HEK293 (cell line): ENCODE measurements around the gene SLIT1.

Experiments
- CTCF ChIA-PET: fragments of 350-600 bp; formaldehyde crosslinking; extraction: SDS; loops from one replicate; lab custom pipeline; 2021; ENCODE audit warnings: antibody characterized with exemption; lab: Yijun Ruan, JAX
- POLR2A ChIA-PET: fragments of 300-600 bp; formaldehyde crosslinking; extraction: SDS; loops from one replicate; lab custom pipeline; 2020; ENCODE audit warnings: antibody characterized with exemption, inconsistent platforms; lab: Yijun Ruan, JAX
- H3K27ac ChIP-seq: fragments of 200-500 bp; sonication (Bioruptor generic); 2 replicates; pipeline ENCODE4 v1.5.1; 2014; ENCODE audit warnings: low read depth, low read length, control low read depth, inconsistent platforms; ENCODE audit errors: extremely low read depth
- H3K36me3 ChIP-seq, 2 experiments: fragments of 200-500 bp in 1 of 2; sonication (Bioruptor generic) in 1 of 2; 1 replicate in 1 of 2; 2 replicates in 1 of 2; pipeline ENCODE4 v1.5.1; 2014 to 2017; ENCODE audit warnings: inconsistent platforms in 2 of 2, low read length in 2 of 2; ENCODE audit not compliant: control insufficient read depth in 2 of 2, insufficient read depth in 1 of 2
- H3K4me1 ChIP-seq: fragments of 200-500 bp; sonication (Bioruptor generic); 2 replicates; pipeline ENCODE4 v1.5.1; 2014; ENCODE audit warnings: mild to moderate bottlenecking, low read length, inconsistent platforms; ENCODE audit not compliant: control insufficient read depth, insufficient read depth
- H3K4me3 ChIP-seq: 2 replicates; pipeline ENCODE4 v1.5.1; 2011; ENCODE audit warnings: low read depth, mild to moderate bottlenecking, control low read depth, low read length, moderate library complexity
- H3K9me3 ChIP-seq: fragments of 200-500 bp; sonication (Bioruptor generic); 2 replicates; pipeline ENCODE4 v1.5.1; 2014; ENCODE audit warnings: low read depth, low read length, inconsistent platforms; ENCODE audit not compliant: control insufficient read depth, insufficient read depth
- EGR2 ChIP-seq: fragments of 450-650 bp; formaldehyde crosslinking; IDR thresholded peaks from 2 replicates; pipeline ENCODE4 v1.5.1; 2016; ENCODE audit warnings: low read depth, missing biosample characterization, missing genetic modification characterization
- GLIS2 ChIP-seq: fragments of 450-650 bp; formaldehyde crosslinking; IDR thresholded peaks from 2 replicates; pipeline ENCODE4 v1.5.1; 2016; ENCODE audit warnings: missing biosample characterization, missing genetic modification characterization
- HOXA7 ChIP-seq: sonication (generic); formaldehyde crosslinking; IDR thresholded peaks from 2 replicates; pipeline ENCODE4 v1.8.1; 2022; ENCODE audit warnings: missing genetic modification reagents, borderline replicate concordance
- KLF1 ChIP-seq: fragments of 450-650 bp; formaldehyde crosslinking; IDR thresholded peaks from 2 replicates; pipeline ENCODE4 v1.5.1; 2016; ENCODE audit warnings: missing biosample characterization, missing genetic modification characterization
- PRDM1 ChIP-seq: fragments of 450-650 bp; formaldehyde crosslinking; IDR thresholded peaks from 2 replicates; pipeline ENCODE4; 2016; ENCODE audit warnings: missing biosample characterization, missing genetic modification characterization
- ZFHX2 ChIP-seq: fragments of 450-650 bp; formaldehyde crosslinking; conservative IDR thresholded peaks from 2 replicates; pipeline ENCODE4 v1.5.1; 2016; ENCODE audit warnings: missing biosample characterization, missing genetic modification characterization
- ZIC2 ChIP-seq: fragments of 450-650 bp; formaldehyde crosslinking; IDR thresholded peaks from 2 replicates; pipeline ENCODE4 v1.5.1; 2016; ENCODE audit warnings: missing biosample characterization, missing genetic modification characterization
- ZNF146 ChIP-seq: fragments of 450-650 bp; formaldehyde crosslinking; IDR thresholded peaks from 2 replicates; pipeline ENCODE4 v1.5.1; 2016; ENCODE audit warnings: missing biosample characterization, missing genetic modification characterization
- ZNF2 ChIP-seq: fragments of 450-650 bp; formaldehyde crosslinking; IDR thresholded peaks from 2 replicates; pipeline ENCODE4 v1.5.1; 2016; ENCODE audit warnings: missing biosample characterization, missing genetic modification characterization
- ZNF24 ChIP-seq: fragments of 450-650 bp; formaldehyde crosslinking; IDR thresholded peaks from 2 replicates; pipeline ENCODE4 v1.5.1; 2016; ENCODE audit warnings: missing biosample characterization, missing genetic modification characterization
- ZNF335 ChIP-seq: fragments of 450-650 bp; formaldehyde crosslinking; conservative IDR thresholded peaks from 2 replicates; pipeline ENCODE4 v1.5.1; 2016; ENCODE audit warnings: missing biosample characterization, missing genetic modification characterization
- ZNF561 ChIP-seq: fragments of 450-650 bp; IDR thresholded peaks from 2 replicates; pipeline ENCODE4 v1.5.1; 2018; ENCODE audit warnings: missing biosample characterization, missing genetic modification characterization, borderline replicate concordance
- ZNF660 ChIP-seq: fragments of 450-650 bp; IDR thresholded peaks from 2 replicates; pipeline ENCODE4 v1.5.1; 2018; ENCODE audit warnings: missing biosample characterization, mild to moderate bottlenecking, missing genetic modification characterization
- ZNF677 ChIP-seq: fragments of 450-650 bp; IDR thresholded peaks from 2 replicates; pipeline ENCODE4 v1.5.0; 2018; ENCODE audit warnings: missing biosample characterization, mild to moderate bottlenecking, missing genetic modification characterization, moderate library complexity
- ZNF701 ChIP-seq: fragments of 450-650 bp; formaldehyde crosslinking; IDR thresholded peaks from 2 replicates; pipeline ENCODE4 v1.5.1; 2016; ENCODE audit warnings: missing biosample characterization, missing genetic modification characterization
- ZNF830 ChIP-seq: fragments of 450-650 bp; IDR thresholded peaks from 2 replicates; pipeline ENCODE4 v1.5.0; 2018; ENCODE audit warnings: missing biosample characterization, missing genetic modification characterization, low read depth, mild to moderate bottlenecking, moderate library complexity
- ZSCAN23 ChIP-seq: fragments of 450-650 bp; formaldehyde crosslinking; IDR thresholded peaks from 2 replicates; pipeline ENCODE4 v1.5.1; 2016; ENCODE audit warnings: missing biosample characterization, missing genetic modification characterization
- TF ChIP-seq, protein P1 (sequence below): fragments of 450-650 bp; formaldehyde crosslinking; IDR thresholded peaks from 2 replicates; pipeline ENCODE4 v1.5.1; 2017; ENCODE audit warnings: missing biosample characterization, missing genetic modification characterization
- TF ChIP-seq, protein P2 (sequence below): fragments of 450-650 bp; formaldehyde crosslinking; IDR thresholded peaks from 2 replicates; pipeline ENCODE4 v1.5.1; 2017; ENCODE audit warnings: missing biosample characterization, mild to moderate bottlenecking, missing genetic modification characterization, moderate library complexity
- TF ChIP-seq, protein P3 (sequence below): fragments of 450-650 bp; formaldehyde crosslinking; IDR thresholded peaks from 2 replicates; pipeline ENCODE4 v1.5.1; 2016; ENCODE audit warnings: missing biosample characterization, missing genetic modification characterization
- TF ChIP-seq, protein P4 (sequence below): fragments of 450-650 bp; formaldehyde crosslinking; IDR thresholded peaks from 2 replicates; pipeline ENCODE4 v1.5.1; 2016; ENCODE audit warnings: missing biosample characterization, missing genetic modification characterization
- TF ChIP-seq, protein P5 (sequence below): IDR thresholded peaks from 2 replicates; pipeline ENCODE4 v1.6.1; 2011; ENCODE audit warnings: mild to moderate bottlenecking, low read depth, low read length, borderline replicate concordance
- TF ChIP-seq, protein P6 (sequence below): fragments of 450-650 bp; formaldehyde crosslinking; IDR thresholded peaks from 2 replicates; pipeline ENCODE4 v1.5.1; 2017; ENCODE audit warnings: missing biosample characterization, missing genetic modification characterization

Gene SLIT1

DNA sequence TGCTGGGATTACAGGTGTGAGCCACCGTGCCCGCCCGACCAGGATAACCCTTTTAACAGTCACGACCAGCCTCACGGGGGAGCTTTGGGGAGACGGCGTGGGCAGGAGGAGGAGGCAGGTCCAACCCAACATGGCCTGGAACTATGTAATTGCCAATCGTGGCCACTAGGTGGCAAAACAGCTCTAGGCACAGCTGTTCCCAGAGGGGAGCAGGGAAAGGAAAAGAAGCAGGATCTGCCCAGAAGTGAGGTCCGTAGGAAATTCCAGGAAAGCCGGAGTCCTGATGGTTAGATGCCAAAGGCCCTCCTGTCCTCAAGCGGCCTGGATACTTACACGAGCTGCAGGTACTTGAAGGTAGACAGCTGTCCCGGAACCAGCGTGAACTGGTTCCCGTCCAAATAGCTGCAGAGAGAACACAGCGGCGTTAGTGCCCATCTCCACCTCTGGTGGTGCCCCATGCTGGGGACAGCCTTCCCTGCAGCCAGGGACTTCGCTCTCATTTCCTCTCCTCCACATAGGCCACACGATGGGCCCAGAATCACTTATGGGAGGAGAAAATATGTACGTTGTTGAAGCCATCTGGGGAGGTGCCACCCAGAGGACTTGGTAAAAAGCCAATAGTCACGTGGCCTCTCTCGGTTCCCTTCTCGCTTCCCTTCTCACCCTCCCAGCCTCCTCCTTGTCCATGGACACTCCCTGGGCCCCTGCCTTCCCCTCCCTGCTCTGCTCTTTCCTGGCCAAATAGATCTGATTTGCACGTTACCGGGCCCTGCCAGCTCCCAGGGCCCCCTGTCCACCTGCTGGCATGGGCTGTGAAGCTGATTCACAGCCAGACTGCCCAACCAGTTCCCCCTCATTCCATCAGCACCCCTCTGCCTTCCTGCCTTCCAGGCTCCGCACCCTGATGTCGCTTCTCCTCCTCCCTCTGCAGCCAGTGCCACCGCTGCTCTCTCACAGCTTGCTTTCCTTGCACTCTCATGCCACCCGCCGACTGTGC is 148.1 kb downstream of the SLIT1 start (continued):
- TF ChIP-seq ZNF24 (no peak), GLIS2 (tag by site-specific recombination) (peak; percentile 58; the same call in 1 of the 2 replicates), ZNF677 (no peak), ZNF701 (no peak), ZNF335 (tag by site-specific recombination) (peak; percentile 74; the same call in 1 of the 2 replicates), EGR2 (tag by site-specific recombination) (peak; percentile 71), ZSCAN23 (no peak), HOXA7 (no peak), PRDM1 (peak; percentile 41; the same call in 1 of the 2 replicates), ZNF830 (tag by site-specific recombination) (no peak), ZNF561 (peak; percentile 36; the same call in 1 of the 2 replicates)
- TF ChIP-seq, protein P1, sequence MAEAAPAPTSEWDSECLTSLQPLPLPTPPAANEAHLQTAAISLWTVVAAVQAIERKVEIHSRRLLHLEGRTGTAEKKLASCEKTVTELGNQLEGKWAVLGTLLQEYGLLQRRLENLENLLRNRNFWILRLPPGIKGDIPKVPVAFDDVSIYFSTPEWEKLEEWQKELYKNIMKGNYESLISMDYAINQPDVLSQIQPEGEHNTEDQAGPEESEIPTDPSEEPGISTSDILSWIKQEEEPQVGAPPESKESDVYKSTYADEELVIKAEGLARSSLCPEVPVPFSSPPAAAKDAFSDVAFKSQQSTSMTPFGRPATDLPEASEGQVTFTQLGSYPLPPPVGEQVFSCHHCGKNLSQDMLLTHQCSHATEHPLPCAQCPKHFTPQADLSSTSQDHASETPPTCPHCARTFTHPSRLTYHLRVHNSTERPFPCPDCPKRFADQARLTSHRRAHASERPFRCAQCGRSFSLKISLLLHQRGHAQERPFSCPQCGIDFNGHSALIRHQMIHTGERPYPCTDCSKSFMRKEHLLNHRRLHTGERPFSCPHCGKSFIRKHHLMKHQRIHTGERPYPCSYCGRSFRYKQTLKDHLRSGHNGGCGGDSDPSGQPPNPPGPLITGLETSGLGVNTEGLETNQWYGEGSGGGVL (tag by site-specific recombination): peak; percentile 34
- TF ChIP-seq, protein P2, sequence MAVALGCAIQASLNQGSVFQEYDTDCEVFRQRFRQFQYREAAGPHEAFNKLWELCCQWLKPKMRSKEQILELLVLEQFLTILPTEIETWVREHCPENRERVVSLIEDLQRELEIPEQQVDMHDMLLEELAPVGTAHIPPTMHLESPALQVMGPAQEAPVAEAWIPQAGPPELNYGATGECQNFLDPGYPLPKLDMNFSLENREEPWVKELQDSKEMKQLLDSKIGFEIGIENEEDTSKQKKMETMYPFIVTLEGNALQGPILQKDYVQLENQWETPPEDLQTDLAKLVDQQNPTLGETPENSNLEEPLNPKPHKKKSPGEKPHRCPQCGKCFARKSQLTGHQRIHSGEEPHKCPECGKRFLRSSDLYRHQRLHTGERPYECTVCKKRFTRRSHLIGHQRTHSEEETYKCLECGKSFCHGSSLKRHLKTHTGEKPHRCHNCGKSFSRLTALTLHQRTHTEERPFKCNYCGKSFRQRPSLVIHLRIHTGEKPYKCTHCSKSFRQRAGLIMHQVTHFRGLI: peak; percentile 10; the same call in 1 of the 2 replicates
- TF ChIP-seq, all 188 proteins: peak for 32

DNA sequence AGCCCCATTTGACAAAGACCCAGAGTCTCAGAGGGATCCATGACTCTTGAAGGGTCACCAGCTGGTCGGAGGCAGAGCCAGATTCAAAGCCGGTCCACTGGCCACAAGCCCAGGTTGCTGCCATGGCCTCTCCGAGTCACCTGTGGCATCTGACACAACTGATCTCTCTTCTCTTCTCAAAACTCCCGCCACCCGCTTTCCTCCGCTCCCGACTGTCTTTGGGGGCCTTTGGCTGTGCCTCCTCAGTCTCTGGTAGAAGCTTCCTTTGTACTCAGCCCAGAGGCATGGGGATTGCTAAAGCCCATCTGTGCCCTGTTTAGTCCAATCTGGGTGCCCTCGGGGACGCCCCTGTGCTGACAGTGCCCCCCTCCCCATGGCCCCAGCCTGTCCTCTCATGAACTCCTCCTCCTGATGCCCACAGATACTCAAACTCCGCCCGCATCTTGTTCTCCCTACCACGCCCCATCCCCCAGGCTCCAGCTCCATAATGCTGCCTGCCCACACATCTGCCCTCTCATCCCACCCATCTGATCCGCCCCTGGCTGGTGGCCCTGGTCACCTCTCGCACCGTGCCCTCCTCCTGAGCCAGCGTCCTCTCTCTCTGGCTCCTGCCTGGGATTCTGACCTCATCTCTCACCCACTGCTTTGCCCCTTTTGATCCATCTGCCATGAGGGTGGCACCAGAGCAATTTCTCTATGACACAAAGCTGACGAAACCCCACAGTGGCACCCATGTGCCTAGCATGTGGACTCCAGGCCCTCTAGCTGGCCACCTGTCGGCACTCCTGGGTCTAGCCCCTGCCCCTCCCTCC is 150.6 kb downstream of the SLIT1 start:
- POLR2A ChIA-PET: no interaction called here
- TF ChIP-seq, protein P3, sequence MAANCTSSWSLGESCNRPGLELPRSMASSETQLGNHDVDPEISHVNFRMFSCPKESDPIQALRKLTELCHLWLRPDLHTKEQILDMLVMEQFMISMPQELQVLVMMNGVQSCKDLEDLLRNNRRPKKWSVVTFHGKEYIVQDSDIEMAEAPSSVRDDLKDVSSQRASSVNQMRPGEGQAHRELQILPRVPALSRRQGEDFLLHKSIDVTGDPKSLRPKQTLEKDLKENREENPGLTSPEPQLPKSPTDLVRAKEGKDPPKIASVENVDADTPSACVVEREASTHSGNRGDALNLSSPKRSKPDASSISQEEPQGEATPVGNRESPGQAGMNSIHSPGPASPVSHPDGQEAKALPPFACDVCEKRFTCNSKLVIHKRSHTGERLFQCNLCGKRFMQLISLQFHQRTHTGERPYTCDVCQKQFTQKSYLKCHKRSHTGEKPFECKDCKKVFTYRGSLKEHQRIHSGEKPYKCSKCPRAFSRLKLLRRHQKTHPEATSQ: no peak
- TF ChIP-seq EGR2 (tag by site-specific recombination): peak; percentile 96
- TF ChIP-seq ZNF660 (tag by site-specific recombination): no peak
- TF ChIP-seq, protein P4, sequence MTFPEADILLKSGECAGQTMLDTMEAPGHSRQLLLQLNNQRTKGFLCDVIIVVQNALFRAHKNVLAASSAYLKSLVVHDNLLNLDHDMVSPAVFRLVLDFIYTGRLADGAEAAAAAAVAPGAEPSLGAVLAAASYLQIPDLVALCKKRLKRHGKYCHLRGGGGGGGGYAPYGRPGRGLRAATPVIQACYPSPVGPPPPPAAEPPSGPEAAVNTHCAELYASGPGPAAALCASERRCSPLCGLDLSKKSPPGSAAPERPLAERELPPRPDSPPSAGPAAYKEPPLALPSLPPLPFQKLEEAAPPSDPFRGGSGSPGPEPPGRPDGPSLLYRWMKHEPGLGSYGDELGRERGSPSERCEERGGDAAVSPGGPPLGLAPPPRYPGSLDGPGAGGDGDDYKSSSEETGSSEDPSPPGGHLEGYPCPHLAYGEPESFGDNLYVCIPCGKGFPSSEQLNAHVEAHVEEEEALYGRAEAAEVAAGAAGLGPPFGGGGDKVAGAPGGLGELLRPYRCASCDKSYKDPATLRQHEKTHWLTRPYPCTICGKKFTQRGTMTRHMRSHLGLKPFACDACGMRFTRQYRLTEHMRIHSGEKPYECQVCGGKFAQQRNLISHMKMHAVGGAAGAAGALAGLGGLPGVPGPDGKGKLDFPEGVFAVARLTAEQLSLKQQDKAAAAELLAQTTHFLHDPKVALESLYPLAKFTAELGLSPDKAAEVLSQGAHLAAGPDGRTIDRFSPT: no peak
- no peak for TF ChIP-seq PRDM1
- no peak for TF ChIP-seq ZNF2 (tag by site-specific recombination)
- TF ChIP-seq ZFHX2: peak; percentile 95
- peak; percentile 60 for TF ChIP-seq KLF1
- TF ChIP-seq ZNF146 (tag by site-specific recombination): no peak
- TF ChIP-seq, protein P5, sequence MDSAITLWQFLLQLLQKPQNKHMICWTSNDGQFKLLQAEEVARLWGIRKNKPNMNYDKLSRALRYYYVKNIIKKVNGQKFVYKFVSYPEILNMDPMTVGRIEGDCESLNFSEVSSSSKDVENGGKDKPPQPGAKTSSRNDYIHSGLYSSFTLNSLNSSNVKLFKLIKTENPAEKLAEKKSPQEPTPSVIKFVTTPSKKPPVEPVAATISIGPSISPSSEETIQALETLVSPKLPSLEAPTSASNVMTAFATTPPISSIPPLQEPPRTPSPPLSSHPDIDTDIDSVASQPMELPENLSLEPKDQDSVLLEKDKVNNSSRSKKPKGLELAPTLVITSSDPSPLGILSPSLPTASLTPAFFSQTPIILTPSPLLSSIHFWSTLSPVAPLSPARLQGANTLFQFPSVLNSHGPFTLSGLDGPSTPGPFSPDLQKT: no peak
- peak; percentile 72 for TF ChIP-seq ZIC2
- TF ChIP-seq, protein P6, sequence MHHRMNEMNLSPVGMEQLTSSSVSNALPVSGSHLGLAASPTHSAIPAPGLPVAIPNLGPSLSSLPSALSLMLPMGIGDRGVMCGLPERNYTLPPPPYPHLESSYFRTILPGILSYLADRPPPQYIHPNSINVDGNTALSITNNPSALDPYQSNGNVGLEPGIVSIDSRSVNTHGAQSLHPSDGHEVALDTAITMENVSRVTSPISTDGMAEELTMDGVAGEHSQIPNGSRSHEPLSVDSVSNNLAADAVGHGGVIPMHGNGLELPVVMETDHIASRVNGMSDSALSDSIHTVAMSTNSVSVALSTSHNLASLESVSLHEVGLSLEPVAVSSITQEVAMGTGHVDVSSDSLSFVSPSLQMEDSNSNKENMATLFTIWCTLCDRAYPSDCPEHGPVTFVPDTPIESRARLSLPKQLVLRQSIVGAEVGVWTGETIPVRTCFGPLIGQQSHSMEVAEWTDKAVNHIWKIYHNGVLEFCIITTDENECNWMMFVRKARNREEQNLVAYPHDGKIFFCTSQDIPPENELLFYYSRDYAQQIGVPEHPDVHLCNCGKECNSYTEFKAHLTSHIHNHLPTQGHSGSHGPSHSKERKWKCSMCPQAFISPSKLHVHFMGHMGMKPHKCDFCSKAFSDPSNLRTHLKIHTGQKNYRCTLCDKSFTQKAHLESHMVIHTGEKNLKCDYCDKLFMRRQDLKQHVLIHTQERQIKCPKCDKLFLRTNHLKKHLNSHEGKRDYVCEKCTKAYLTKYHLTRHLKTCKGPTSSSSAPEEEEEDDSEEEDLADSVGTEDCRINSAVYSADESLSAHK (tag by site-specific recombination): no peak
- H3K36me3 ChIP-seq: no peaks in the 10 kb centered on the region
- no peaks in the 10 kb centered on the region for H3K9me3 ChIP-seq
- no peak overlapping the region for H3K4me3 ChIP-seq
- CTCF ChIA-PET: interaction anchor here (0.5 to 5.6 kb wide), 7 partner anchors 9 to 479 kb away, joined by 3 to 73 read pairs (median 4); no protein-coding TSS in a partner anchor
- no peak overlapping the region for H3K27ac ChIP-seq
- no peaks in the 10 kb centered on the region for H3K4me1 ChIP-seq
